8988T (cell line): ENCODE measurements around the gene ARHGEF19.
"Not testable (repeated sequence)": the region's sequence is repeated elsewhere in the genome, so short reads cannot be mapped to it uniquely, and the experiment has no call there.

Experiments used
- DNase-seq: peaks from one replicate; pipeline ENCODE4 v3.0.0; 2011

Gene ARHGEF19

GRCh38 chr1:16202281-16203210, 9.9 kb downstream of the ARHGEF19 start:
- no peak for DNase-seq

- DNase-seq, result no peak
These were observed 12.8 kb downstream of the ARHGEF19 start for GRCh38 chr1:16199700-16200099.

GRCh38 chr1:16199157-16199501, 13.3 kb downstream of the ARHGEF19 start:
- DNase-seq, result no peak

- no peak for DNase-seq
These were observed 13.9 kb downstream of the ARHGEF19 start for GRCh38 chr1:16198444-16199156.

GRCh38 chr1:16196874-16197273, 15.6 kb downstream of the ARHGEF19 start:
- DNase-seq, result no peak

GRCh38 chr1:16196139-16196538, 16.3 kb downstream of the ARHGEF19 start:
- DNase-seq, result not testable (repeated sequence)

- DNase-seq, result no peak
These were observed 16.9 kb downstream of the ARHGEF19 start for GRCh38 chr1:16195518-16195905.

- no peak for DNase-seq
These were observed 20.4 kb downstream of the ARHGEF19 start for GRCh38 chr1:16191916-16192546.

- DNase-seq, result no peak
These were observed 21.1 kb downstream of the ARHGEF19 start for GRCh38 chr1:16191309-16191708.

- no peak for DNase-seq
These were observed 22.4 kb downstream of the ARHGEF19 start for GRCh38 chr1:16189921-16190621.

- DNase-seq, result no peak
These were observed 23.4 kb downstream of the ARHGEF19 start for GRCh38 chr1:16189003-16189402.

- peak; percentile 48 for DNase-seq
These were observed 24.6 kb downstream of the ARHGEF19 start for GRCh38 chr1:16187748-16188401.

- no peak for DNase-seq
These were observed 25.7 kb downstream of the ARHGEF19 start for GRCh38 chr1:16186655-16187235.

GRCh38 chr1:16184557-16185303, 27.7 kb downstream of the ARHGEF19 start:
- no peak for DNase-seq

- no peak for DNase-seq
These were observed 28.5 kb downstream of the ARHGEF19 start for GRCh38 chr1:16183765-16184556.

- no peak for DNase-seq
These were observed 29.3 kb downstream of the ARHGEF19 start for GRCh38 chr1:16183179-16183578.

GRCh38 chr1:16181887-16182719, 30.3 kb downstream of the ARHGEF19 start:
- peak; percentile 58 for DNase-seq

- no peak for DNase-seq
These were observed 32.1 kb downstream of the ARHGEF19 start for GRCh38 chr1:16180291-16180824.
